AML-193 (cell line): Measurements from ENCODE around the gene GPR152.

ENCODE experiments used
- DNase-seq, 2 experiments: peaks; one replicate each; lab custom pipeline; 2025; lab: John Stamatoyannopoulos, UW

Gene GPR152, protein sequence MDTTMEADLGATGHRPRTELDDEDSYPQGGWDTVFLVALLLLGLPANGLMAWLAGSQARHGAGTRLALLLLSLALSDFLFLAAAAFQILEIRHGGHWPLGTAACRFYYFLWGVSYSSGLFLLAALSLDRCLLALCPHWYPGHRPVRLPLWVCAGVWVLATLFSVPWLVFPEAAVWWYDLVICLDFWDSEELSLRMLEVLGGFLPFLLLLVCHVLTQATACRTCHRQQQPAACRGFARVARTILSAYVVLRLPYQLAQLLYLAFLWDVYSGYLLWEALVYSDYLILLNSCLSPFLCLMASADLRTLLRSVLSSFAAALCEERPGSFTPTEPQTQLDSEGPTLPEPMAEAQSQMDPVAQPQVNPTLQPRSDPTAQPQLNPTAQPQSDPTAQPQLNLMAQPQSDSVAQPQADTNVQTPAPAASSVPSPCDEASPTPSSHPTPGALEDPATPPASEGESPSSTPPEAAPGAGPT

DNA sequence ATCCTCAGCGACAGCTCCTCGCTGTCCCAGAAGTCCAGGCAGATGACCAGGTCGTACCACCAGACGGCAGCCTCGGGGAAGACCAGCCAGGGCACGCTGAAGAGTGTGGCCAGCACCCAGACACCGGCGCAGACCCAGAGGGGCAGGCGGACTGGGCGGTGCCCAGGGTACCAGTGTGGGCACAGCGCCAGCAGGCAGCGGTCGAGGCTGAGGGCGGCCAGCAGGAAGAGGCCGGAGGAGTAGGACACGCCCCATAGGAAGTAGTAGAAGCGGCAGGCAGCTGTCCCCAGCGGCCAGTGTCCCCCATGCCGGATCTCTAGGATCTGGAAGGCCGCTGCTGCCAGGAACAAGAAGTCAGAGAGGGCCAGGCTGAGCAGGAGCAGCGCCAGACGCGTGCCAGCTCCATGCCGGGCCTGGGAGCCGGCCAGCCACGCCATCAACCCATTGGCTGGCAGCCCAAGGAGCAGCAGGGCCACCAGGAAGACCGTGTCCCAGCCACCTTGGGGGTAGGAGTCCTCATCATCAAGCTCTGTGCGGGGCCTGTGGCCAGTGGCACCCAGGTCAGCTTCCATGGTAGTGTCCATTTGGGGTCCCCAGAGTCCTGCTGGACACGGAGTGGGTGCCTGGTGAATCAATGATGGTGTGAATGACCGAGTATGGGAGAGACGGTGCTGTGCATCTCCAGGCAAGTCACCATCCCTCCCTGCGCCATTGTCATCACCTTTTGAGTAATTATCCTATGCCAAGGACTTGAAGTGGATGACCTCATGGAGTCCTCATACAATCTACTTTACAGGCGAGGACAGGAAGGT is at the start of gene GPR152:
TSS of gene GPR152 (minus strand) at position 589 of the 812 bp plus-strand sequence. CDS start at position 584, 5 bp downstream.
- DNase-seq, result no peak

DNA sequence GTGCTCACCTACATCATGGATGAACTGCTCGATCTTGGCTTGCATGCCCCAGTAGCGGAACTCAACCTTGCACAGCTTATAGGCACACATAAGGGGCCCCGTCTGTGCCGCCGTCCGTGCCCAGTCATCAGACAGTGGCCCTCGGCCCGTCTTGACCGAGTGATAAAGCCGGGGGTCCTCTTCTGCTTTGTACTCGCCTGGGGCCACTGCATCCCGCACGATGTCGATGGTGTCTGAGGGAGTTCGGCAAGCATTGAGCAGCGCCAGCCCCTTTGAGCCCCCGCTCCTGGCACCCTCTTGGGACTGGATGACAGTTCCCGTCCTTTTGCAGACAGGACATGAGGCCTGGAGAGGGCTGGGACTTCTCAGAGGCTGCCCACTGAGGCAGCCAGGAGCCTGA is 49.3 kb upstream of the GPR152 start:
- DNase-seq, result no peak

DNA sequence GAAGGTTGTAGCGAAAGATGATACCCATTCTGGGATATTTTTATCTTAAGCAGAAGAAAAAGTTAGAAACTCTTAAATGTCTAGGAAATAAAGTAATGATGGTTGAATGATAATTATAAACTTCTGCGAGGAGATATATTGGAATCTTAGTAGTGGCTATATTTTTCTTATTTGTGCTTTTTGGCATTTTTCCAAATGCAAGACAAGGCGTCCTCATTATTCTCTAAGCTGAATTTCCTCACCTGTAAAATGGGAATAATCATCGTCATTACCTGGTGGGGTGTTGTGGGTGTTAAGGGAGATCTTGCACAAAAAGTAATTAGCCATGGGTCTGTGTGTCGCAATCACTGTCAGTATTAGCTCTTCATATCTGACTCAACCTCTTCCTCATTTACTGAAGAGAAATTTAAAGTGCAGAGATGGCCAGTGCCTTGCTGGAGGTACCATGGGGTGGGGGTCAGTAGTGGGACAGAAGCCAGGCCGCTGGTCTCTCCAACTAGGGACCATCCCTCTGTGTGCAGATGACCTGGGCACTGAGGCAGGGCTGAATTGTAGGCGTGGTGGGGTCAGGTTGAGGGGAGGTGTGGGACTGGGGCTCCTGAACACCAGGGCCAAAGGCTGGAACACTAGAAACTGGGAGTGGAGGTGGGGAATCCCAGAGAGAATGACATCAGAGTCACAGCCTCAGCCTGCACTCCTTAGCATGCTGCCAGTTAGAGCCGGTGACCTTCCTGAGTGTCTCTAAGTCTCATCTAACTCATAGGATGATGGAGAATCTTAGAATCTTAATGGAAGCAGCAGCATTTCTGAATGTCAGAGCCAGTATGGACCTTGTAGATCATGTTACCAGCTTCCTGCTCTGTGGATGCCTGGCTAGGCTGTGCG is 48.5 kb upstream of the GPR152 start:
- peak; percentile 77 to 87 for DNase-seq

DNA sequence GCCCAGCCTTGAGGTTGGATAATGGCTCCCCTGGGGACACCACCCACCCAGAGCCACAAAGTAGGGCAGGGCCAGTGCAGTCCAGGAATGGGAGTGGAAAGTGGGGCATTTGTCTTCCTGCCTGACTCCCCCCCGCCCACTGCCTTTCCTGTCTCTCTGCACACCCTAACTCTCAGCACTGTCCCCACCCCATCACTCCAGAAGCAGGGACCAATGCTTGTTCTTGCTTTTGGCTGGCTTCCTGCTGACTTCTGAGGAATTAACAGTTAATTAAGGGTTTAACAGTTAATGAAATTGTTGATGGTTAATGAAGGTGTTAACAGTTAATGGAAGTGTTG is 47.9 kb upstream of the GPR152 start:
- no peak for DNase-seq

DNA sequence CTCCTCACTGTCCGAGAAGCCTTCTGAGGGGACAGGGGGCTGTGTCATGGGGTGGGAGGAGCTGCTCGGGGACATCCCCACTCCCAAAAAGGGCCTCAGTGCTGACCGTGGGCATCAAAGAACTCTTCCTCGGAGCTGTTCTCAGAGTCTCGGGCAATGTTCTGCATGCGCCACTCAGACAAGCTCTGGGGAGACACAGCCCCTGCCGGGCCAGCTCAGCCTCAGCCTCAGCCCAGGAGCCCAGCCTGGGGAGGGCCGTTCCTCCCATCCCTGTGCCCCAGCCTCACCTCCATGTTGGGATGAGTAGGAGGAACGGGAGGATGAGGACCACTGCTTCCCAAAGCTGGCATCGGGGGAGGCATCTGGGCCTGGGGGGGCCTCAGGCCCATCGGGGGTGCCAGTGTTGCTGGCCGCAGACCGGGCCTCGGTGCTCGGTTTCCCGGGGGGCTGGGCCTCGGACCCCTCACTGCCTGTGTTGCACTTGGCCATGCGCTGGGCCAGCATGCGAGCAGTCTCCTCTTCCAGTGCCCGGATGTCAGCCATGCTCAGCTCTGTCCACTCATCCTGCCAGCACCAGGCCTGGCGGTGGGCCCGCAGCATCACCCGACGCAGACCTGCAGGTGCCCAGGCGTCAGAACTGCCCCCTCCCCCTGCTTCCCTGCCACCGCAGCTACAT is 47.4 kb upstream of the GPR152 start:
- no peak for DNase-seq

DNA sequence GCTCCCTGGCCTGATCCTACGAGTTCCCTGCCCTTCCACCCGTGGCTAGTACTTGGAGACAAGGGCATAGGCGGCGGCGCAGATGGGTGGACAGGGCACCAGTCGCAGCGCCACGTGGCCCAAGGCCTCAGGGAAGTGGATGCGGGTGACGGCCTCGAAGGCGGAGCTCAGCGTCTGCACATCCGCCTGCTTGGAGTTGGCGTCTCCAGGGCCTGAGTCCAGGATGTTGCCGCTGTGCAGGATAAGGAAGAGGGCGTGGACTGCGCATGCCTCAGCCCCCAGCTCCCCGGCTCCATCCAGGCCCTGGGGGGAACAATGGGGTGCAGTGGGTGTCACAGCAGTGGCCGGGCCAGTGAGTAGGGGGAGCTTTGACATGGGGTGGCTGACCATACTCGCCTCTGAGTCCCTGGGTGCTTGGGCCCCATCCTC is 46.0 kb upstream of the GPR152 start:
- no peak for DNase-seq

DNA sequence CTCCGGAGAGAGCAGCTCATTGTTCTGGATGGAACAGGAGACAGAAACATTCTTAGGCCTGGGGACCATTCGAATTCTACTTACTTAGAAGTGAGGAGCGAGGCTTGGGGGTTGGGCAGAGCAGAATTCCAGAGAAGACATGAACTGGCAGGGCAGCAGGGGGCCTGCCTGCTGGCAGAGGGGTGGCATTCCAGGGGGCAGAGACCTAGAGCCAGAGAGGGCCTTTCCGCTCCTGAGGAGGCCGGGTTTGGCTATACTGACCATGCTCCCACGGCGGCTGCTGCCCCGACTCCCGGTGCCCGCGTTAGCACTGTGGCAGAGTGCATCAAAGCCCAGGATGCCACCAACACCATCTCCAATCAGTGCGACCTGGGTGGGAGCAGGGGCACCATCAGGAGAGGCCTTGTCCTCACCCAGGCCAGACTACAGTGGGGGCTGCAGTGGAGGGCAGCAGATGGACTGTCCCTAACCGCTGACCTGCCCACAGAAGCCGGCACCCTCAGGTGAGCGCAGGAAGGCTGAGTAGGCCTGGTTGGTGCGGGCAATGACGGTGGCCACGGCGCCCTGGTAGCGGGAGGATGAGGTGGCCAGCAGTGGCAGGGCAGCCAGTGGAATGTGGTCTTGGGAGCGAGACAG is 45.2 kb upstream of the GPR152 start:
- DNase-seq, result no peak

DNA sequence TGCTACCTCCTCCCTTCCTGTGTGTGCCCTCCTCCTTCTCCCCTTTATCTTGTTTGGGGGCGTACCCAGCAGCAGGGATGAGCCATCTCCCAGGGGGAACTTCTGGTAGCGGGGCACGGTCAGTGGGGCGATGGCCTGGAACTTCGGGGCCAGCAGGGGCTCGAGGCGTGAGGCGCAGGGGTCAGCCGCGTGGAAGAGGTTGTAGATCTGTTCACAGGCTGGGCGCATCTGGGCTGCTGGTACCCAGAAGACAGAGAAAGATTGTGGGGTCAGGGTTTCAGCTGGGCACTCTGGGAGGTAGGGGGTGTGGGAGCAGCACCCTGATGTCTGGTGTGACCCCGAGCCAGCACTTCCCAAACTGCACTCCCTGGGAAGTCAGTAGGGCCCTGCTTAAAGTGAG is 43.6 kb upstream of the GPR152 start:
- DNase-seq, result no peak

DNA sequence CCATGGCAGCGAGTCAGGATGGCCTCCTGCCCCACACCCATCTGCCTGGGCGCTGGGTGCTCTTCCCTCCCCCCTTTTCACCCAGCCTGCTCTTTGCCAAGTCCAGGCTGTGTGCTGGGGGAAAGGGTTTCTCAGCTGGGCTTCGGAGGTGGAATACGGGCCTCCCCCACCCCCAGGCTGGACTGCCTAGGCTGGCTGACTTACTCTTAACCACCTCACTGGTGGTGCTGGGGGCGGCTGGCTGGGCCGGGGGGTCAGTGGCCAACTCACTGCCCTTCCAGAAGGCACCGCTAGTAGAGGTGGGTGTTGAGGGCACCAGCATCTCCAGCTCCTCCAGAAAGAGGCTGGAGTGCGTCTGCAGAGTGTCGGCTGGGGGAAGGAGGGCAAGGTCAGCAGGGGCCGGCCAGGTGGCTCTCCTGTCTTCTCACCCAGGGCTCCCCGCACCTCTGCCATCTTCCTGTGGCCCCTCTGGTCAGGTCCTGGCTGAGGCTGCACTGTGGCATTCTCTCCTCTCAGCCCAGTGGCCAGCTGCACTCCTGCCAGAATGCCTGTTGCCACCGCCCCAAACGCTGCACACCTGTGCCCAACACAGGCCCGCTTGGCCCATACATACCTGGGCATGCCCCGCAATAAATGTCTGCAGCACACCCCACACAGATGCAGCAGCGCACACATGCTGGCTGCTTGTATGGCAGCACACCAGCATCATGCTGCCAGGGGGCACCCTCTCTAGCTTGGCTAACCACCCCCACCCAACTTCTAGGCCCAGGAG is 42.9 kb upstream of the GPR152 start:
- no peak for DNase-seq

DNA sequence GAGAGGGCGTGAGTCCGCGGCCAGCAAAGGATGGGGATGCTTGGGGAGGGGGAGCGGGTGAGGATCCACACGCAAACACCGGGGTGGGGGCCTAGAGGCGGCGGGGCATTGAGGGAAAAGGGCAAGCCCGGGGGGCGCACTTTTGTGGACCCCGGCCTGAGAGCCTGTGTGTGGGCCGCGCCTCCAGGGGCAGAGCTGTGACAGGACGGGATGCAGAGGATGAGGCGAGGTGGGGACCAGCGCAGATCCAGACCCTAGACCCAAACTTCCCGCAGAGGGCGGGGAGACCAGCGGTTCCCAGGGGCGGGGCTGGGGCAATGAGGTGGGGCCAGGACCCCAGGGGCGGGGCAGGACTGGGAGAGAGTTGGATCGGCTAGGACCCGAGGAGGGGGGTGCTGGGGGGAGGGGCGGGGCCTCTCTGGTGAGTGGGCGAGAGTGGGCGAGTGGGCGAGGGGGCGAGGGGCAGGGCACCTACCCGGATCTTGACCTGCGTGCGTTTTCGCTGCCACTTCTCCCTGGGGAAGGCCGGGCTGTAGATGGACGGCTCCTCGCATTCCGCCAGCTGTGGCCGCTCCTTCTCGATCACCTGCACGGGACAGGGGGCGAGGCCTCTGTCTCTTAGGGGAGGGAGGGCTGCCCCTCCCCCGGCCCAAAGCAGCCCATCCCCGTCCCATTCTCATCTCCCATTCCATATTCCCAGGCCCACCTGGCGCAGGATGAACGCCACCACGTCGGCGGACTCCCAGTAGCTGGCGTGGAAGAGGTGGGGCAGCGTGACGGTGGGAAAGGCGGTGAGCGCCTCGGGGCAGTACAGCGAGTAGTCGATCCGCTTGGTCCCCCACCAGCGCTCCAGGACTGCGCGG is 42.1 kb upstream of the GPR152 start:
- DNase-seq, result no peak

DNA sequence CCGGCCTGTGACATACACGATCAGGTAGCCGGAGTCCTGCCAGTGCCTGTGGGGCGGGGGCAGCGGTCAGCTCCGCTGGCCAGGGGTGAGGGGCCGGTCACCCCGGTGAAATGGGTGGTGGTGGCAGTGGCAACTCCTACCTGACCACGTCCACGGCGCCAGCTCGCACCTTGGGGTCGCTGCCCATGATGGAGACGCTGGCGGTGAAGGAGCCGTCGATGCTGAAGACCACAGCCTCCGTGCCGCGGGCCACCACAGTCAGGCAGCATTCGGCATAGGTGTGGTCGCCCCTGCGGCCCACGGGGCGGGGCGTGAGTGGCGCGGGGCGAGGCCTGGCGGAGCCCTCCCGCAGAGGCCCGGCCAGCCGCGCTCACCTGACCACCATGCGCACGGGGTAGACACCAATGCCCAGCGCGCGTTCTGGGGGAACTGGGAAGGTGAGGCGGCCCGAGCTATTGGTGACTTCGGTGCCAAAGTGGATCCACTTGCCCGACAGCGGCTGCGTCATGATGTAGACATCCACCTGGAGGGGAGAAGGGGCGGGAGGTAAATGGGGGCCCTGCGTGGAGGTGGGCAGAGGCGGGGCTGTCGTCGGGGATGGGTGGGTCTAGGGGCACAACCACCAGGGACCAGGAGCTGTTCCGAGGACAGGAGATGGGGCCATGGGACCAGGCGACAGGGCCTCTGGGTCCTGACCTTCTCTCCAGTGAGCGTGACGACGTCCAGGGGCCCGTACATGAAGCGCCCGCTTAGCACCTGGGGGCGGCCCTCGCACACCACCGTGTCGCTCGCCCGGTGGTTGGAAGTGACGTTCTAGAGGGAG is 41.2 kb upstream of the GPR152 start:
- DNase-seq, result no peak

DNA sequence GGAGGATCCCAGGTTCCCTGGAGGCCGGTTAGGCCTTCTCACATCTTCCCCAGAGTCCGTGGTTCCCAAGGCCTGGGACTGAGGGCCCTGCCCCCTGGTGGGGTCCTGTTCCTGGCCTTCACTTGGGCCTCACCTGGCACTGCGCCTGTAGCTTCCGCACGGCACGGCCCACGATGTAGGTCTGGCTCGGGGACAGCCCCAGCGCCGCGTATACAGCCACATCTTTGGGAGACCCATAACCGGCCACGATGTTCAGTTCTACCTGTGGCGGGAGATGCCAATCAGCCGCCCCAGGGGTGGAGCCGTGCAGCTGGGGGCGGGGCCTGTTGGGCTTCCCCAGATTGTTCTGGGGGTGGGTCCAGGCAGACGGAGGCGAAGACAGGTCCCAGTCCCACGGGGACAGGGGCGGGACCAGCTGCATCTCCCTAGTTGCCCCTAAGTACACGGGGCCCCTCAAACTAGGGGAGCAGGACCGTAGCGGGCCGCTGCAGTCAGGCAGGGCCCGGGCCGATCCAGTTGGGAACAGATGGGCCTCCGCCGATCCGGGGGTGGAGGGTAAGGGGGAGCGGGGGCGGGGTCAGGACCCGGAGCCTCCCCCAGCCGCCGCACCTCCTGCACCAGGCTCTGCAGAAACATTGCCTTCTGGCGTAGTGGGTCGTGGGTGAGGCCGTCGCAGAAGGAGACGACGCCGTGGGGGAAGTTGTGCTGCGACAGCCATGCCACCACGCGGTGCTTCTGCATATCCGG is 40.4 kb upstream of the GPR152 start:
- DNase-seq, result no peak

DNA sequence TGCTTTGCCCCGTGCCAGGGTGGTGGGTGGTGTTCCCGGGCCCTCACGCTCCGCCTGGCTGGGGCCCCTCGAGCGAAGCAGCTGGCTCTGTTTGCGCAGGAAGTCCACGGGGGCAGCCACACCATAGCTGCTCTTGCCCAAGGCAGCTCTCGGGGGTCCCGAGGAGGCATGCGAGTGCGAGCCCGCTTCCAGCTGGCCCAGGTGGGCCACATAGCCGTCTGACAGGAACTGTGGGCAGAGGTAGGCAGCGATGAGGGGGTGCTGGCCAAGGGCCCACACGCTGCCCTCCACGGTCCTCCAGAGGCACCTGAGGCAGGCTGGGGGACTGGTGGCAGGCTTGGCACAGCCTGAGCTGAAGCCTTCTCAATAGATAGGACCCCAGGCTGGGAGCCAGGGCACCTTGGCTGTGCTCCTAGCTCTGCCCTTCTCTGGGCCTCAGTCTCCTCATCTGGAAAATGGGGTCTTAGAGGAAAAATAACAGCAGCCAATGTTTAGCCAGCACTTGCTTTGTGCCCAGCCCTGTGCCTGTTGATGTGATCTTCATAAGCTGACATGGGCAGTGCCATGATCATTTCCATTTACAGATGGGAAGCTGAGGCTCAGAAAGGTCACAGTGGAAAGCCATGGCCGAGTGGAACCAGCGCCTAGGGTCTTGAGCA is 39.7 kb upstream of the GPR152 start:
- DNase-seq, result no peak

DNA sequence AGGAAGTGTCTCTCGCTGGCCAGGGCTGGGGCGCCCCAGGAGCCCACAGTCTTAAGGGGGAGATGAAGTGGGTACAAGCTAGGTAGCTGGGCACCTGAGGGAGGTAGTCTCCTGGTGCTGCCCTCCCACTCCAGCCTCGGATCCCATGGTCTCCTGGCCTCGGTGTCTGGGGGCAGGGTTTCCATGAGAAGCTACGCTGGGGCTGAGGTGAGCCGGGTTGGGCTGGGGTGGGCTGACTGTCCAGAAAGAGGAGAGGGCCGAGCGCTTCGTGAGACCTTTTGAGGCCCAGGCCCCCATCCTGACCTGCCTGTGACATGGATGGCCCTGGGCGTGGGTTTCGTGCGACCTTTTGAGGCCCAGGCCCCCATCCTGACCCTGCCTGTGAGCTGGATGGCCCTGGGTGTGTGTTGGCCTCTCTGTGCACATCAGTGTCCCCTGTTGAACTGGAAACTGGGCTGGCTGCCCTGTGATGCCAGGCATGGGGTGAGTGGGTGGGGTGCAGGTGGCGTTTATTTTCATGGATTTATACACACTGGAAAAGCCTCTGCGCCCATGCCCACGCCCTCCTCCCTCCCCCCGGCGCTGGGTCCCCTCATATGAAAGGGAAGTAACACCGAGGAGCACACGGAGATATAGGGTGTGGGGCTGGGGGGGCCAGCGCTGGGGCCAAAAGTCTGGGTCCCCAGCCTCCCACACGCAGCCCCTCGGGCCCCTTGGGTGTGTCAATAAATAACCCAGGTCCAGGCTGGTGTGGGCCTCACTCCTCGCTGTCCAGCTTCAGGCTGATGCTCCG is 38.9 kb upstream of the GPR152 start:
- DNase-seq, result no peak

DNA sequence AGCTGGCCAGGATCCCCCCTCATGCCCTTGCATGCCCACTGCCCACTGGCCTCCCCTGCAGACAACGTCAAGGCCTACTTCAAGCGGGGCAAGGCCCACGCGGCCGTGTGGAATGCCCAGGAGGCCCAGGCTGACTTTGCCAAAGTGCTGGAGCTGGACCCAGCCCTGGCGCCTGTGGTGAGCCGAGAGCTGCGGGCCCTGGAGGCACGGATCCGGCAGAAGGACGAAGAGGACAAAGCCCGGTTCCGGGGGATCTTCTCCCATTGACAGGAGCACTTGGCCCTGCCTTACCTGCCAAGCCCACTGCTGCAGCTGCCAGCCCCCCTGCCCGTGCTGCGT is 38.2 kb upstream of the GPR152 start:
- DNase-seq, result no peak

DNA sequence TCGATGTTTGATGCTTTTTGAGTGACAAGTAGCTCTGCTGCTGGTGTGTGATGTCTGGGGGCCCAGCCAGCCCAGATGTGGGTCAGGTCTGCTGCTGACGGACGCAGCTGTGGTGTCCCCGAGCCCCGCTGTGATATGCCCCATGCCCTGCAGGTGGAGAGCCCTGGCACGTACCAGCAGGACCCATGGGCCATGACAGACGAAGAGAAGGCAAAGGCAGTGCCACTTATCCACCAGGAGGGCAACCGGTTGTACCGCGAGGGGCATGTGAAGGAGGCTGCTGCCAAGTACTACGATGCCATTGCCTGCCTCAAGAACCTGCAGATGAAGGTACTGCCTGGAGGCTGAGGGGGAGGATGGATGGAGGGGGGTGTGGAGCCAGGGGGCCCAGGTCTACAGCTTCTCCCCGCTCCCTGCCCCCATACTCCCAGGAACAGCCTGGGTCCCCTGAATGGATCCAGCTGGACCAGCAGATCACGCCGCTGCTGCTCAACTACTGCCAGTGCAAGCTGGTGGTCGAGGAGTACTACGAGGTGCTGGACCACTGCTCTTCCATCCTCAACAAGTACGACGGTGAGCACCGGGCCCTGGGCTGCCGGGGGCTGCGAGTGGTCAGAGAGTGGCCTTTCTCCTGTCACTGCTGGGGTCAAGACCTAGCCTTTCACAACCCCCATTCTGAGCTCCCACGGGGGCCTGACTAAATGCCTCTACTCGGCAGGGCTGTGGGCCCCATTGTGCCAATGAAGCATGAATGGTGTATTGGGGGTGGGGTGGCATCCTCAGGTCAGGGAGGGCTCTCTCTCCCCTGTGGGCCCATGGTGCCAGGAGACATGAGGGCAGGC is 37.6 kb upstream of the GPR152 start:
- DNase-seq, result no peak
